ENCODE data around the gene MAGOH.

- TF ChIP-seq CTCF (IDR thresholded peaks at IDR 0.05), result no peak
- TF ChIP-seq EZH2 (IDR thresholded peaks at IDR 0.05; ENCODE audit: borderline replicate concordance, insufficient read depth, low read depth, low read length, poor library complexity, severe bottlenecking), result no peak
Measured at GRCh38 chr1:53241828-53242227, 3.5 kb upstream of the MAGOH start.
